Activated CD8-positive, alpha-beta memory T cell treated with anti-CD3 and anti-CD28 coated beads for 24 hours (primary cell): Measurements from ENCODE around the gene P2RY1.

Experiments
- DNase-seq: peaks from one replicate; pipeline ENCODE4 v3.0.0-alpha.2; 2020

P2RY1 gene

DNA sequence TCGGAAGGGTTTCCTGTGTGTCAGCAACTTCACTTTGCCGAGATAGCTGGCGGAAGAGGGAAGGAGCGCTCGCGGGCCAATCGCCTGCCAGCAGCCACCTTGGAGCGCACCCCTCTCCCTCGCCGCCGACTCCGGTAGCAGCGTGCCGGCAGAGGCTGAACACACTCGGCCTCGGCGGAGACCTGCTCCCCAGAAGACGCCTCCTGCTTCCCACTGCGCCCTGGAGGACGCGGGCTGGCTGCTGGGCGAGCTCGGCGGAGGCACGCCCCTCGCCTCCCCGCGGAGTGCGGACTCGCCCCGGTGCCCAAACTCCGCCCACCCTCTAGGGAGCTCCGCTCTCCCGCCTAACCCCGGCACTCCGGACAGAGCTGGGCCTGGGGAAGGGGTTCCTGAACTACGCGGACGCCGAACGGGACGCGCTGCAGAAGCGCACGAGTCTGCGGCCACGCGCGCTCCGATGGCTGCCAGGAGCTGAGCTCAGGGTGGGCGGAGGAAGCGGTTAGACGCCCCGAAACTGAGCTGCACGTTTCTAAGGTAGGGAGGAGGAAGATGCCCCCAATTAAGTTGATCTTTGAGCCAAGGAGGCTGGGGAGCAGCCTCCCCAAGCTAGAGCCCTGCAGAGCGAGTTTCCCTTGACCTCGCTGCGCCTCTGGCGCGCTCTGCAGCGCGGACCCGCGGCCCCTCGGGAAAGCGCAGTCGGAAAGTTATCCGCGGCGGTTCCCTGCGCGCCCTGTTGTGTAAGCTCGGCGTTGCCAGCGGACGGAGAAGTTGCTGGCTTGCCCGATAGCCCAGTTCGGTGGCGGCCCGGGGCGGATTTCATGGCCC lies at the start of gene P2RY1:
TSS of gene P2RY1 (plus strand) at position 356 of the 825 bp plus-strand sequence. CDS start 652 bp downstream, outside the sequence.
- DNase-seq: peak; percentile 73

- DNase-seq: no peak
Observed at GRCh38 chr3:152786977-152787681, 47.8 kb upstream of the P2RY1 start.

GRCh38 chr3:152790651-152791387 lies 44.1 kb upstream of the P2RY1 start:
- DNase-seq: no peak

DNA sequence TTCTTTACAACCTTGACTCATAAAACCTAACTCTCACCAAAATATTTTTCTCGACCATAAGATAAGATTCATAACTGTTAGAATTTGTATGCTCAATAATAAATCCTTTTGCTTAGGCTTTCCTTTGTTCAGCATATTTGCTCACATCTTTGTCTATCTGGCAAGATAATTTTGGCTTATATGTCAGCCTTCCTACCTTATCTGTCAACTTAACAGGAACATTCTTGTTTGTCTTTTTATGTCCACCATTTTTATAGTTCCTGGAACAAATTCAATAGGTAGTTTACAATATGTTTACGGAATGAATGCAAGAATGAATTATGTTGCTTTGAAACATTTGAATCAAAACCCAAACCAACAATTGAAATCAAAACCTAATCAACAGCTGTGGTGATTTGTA lies 41.0 kb upstream of the P2RY1 start:
- DNase-seq: no peak

DNA sequence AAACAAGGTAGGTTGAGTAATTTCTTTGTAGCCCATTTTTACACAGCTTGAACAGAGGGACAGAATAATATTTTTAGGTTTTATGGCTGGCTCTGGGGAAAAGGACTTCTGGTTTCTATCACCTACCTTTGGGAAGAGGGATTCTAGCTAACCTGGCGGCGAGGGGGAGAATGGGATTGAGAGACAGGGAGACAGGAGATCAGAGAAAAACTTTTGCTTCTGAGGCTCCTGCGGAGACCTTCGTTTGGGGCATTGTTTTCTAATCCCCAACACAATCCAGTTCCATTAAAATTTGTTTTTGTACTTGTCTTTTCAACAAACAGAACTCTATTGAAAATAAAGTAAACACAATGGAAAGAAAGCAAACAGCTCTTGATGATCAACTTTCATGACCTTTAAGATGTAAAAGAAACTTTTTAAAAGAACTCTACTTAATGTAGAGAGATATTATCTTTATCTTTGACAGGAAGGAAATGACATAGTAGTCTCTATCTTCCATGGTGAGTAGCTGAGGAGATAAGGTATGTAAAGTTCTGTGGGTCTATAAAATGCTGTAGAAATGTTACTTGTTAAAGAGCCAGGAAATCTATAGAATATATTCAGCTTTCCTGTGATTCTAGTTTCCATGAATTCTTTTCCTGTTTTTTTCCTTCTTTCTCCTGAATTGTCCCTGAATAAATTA lies 37.0 kb upstream of the P2RY1 start:
- DNase-seq: no peak

GRCh38 chr3:152811974-152812760 lies 22.8 kb upstream of the P2RY1 start:
- no peak for DNase-seq

DNA sequence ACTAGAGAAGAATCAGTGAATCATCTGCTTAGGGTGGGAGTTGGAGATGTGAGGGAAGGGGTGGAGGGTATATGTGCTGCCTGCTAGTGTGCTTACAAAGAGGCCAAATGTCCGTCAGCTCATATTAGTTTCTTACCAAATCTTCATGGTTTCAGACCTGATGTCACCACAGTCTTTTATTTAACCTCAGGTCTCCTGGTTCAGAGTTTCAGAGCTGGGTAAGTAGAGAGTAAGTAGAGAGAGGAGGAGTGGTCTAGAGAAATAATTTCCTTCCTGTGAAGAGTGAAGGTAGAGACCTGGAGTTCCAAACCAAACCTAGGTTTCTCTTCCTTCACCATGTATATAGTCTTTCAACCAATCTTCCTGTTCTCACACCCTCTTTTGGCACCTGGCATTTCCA lies 17.5 kb upstream of the P2RY1 start:
- no peak for DNase-seq

GRCh38 chr3:152818027-152818426 lies 16.9 kb upstream of the P2RY1 start:
- no peak for DNase-seq

DNA sequence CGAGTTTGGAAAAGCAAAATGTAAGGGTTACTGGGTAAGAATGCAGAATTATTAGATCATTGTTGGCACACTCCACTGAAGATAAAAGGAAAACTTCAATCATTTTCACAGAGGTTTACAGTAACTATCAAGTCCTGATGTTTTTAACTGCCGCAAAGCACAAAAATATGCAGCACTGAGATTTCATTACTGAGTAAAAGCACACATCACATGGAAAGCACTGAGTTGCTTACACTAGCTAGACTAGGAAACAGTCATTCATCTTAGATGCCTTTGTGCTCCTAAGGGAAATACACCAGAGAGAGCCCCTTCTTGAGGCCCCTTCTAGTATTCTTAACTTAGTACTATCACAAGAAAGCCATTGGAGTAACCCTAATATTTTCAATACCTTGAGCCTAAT lies 11.8 kb upstream of the P2RY1 start:
- DNase-seq: no peak

DNA sequence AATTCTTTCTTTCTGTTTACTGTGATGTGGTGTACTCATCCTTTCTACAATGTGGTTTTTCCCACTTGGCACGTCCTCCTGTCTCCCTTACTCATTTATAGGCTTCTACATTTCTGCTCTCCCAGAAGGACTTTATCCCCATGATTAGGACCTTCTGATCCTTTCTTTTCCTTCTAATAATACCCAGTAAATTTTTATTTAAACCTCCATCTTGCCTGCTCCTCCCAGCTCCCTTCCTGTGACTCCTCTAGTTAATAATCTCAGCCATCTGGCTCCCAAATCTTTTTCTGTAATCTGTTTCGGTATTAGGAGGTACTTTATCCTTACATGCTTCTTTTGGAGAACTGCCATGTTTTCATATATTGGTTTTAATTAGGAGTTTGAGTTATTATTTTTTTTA lies 11.2 kb upstream of the P2RY1 start:
- DNase-seq: no peak

DNA sequence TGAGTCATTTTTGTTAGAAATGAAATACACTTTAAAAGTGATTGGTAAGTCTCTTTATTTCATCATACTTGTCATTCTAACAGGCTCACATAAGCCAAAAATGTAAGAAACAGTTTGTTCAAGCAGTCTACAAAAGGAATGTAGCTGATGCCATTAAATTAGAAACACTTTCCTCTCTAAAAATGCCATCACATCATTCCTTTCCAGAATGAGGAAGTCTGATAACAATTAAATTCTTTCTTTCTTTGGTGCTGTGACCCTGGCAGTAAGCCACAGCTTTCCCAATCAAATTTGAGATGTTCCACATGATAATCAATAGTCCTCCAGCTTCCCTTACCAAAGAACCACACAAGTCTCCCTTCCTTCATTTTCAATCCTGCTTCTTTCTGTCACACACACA lies 9.4 kb upstream of the P2RY1 start:
- DNase-seq: no peak

- DNase-seq: no peak
Observed at GRCh38 chr3:152826476-152826875, 8.5 kb upstream of the P2RY1 start.

GRCh38 chr3:152827313-152827712 lies 7.6 kb upstream of the P2RY1 start:
- no peak for DNase-seq

DNA sequence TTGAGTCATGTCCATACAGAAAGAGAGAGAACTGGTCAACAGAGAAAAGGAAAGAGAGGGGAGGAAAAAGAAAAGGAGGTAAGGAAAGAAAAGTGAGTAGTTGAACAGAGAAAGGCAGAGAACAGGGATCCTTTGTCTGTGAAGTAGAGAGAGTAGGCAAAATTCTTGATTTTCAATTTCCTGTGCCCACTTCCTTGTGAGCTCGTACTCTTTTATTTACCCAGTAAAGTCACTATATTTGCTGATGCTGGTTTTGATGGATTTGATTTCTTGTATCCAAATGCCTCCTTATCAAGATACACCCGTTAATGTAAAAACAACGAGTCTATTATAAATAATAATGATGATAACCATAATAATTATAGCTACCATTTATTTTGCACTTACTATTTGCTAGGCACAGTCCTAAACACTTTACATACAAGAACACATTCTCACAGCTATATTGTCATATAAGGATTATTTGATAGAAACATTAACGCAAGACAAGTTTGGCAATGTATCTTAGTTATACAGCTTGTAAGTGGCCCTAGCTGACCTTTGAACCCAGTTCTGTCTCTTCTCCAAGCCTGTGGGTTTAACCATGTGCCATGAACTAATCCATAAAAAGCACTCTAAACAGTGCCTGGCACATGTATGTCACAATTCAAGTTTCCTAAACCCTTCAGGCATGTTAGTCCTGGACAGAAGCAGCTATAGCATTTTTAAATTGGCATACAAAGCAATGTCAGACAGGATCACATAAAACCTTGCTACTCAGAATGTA lies 6.7 kb upstream of the P2RY1 start:
- no peak for DNase-seq

DNA sequence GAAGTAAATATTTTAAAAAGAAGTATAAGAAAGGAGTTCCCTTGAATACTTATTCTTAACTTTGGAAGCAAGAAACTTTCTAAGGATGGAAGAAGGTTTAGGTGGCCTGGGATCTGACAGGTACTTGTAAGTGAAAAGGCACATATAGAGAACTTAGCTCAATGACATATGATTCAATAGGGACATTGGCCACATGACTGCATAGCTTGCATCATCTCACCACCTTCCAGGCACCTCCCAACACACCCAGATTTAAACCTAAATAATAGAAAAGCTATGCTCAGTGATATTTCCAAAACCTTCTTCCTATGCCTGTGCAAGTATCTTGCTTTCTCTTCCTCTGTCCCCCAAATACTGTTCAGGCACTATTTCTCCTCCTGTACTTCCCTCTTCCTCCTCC lies 4.7 kb upstream of the P2RY1 start:
- no peak for DNase-seq

- DNase-seq: no peak
Observed at GRCh38 chr3:152832046-152832445, 2.9 kb upstream of the P2RY1 start.

DNA sequence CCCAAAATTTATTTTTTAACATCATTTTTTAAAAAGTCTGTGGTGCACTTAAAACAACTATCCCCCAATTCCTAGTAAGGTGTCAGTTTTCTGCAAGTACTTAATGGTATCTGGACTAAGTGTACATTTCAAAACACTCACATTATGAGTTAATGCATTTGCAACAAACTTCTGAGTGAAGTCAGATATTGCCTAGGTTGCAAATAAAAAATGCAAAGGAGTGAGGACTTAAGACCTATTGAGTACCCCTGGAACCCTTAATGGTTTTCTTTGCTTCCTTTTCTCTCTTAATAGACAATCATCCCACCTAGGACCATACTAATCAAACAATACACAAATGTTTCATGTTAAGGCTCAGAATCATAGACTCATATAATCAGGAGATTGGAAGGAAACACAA lies 1.8 kb upstream of the P2RY1 start:
- DNase-seq: no peak

DNA sequence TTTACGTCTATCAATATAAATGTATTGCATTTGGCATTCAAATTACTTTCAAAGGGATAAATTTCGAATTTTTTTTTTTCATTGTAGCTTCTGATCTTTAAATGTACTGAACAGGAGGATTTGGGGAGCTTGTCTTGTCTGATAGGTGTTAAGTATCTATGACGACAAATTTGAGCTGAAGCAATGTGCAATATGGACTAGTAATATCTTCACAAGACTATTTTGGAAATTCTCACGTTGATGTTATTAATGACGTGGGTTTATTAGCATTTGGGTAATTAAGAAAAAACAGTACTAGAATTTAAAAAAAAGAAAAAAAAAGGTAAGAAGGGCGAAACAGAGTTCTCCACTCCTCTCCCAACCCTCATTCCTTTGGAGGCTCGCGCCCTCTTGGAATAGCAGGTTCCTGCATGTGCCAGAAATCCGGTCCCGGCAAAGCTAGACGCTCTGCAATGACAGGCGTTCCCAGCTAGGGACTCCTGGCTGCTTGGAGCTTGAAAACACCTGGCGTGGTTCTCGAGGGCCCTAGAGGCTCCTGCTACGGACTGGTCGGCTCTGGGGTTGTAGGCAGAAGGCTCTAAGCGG lies 648 bp upstream of the P2RY1 start:
- DNase-seq: no peak

GRCh38 chr3:152835601-152836102 lies 721 bp downstream of the P2RY1 start:
- DNase-seq: peak; percentile 56

DNA sequence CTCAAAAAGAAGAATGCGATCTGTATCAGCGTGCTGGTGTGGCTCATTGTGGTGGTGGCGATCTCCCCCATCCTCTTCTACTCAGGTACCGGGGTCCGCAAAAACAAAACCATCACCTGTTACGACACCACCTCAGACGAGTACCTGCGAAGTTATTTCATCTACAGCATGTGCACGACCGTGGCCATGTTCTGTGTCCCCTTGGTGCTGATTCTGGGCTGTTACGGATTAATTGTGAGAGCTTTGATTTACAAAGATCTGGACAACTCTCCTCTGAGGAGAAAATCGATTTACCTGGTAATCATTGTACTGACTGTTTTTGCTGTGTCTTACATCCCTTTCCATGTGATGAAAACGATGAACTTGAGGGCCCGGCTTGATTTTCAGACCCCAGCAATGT lies 1.3 kb downstream of the P2RY1 start:
- DNase-seq: no peak

DNA sequence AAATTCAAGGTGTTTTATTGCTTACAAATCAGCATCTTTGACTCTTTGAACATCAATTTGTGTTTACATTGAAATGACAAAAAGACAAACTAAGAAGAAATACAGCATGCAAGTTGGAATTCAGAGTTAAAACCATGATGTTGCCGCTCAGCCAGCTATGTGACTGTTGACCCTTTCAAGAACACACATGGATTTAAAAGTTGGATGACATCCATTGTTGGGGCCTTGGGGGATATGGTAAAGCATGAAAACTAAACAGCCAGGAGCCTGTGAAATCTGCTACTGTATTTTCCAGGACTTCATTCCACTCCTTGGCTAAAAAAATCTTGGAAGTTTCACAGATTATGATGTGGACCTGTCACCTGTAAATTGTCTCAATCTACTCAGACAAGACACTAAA lies 4.6 kb downstream of the P2RY1 start:
- no peak for DNase-seq
